ENCODE data around the gene CNNM3.
A peak's percentile ranks its signal among the peaks of the same experiment; 100 is the strongest.
"Not testable (repeated sequence)": the region's sequence is repeated elsewhere in the genome, so short reads cannot be mapped to it uniquely, and the experiment has no call there.

Gene CNNM3

DNA sequence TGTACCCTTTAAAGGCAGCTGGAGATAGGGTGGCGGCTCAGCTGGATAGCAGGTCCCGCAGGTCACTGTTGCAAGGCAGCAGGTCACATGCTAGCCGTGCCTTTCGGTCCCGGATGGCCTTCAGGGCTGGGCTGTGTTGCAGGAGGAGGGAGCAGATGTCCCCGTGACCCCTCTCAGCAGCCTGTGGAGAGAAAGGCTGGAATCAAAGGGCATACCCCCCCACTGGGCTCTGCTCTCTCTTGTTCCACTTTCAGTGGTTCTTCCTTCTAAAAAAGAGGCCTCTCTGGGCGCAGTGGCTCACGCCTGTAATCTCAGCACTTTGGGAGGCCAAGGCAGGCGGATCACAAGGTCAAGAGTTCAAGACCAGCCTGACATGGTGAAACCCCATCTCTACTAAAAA, 32.2 kb downstream of the CNNM3 start:
- Histone ChIP-seq H3K27me3 (ENCODE audit: low read depth, low read length) (no peaks in the 10 kb centered on the region), H3K27ac (ENCODE audit: low read length) (no peak overlapping the region), H3K36me3 (ENCODE audit: control insufficient read depth in 1 of 2, insufficient read depth in 2 of 2, low read length in 2 of 2) (peaks cover 23 to 60% of the 10 kb centered on the region in 2 donors)

DNA sequence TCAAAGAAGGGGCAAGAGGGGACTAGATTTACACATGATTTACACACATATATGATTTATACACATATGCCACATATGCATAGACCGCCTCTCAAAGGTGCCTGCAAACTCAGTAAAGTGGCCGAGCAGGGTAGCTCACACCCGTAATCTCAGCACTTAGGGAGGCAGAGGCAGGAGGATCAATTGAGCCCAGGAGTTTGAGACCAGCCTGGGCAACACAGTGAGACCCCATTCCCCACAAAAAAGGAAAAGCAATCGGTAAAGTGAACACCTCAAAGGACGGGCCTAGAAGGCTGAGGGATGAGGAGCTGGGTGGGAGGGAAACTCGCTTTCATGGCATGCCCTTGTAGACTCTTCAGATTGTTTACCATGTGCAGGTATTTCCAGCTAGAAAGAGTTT, 36.6 kb downstream of the CNNM3 start:
- peaks cover 17 to 53% of the 10 kb centered on the region in 2 donors for H3K36me3 ChIP-seq (ENCODE audit: control insufficient read depth in 1 of 2, insufficient read depth in 2 of 2, low read length in 2 of 2)
- no peak overlapping the region for H3K27ac ChIP-seq (ENCODE audit: low read length)
- peaks cover 9 to 14% of the 10 kb centered on the region in 2 donors for H3K4me1 ChIP-seq (ENCODE audit: control insufficient read depth in 1 of 2, insufficient read depth in 2 of 2, low read length in 2 of 2)
- no peak overlapping the region for H3K4me3 ChIP-seq (ENCODE audit: low read depth in 1 of 2, low read length in 2 of 2)
- H3K27me3 ChIP-seq (ENCODE audit: low read depth, low read length), result no peaks in the 10 kb centered on the region
- no peaks in the 10 kb centered on the region for H3K9me3 ChIP-seq (ENCODE audit: control insufficient read depth in 1 of 2, low read length in 2 of 2)

More for the DNA sequence above, 32.2 kb downstream of the CNNM3 start:
- Histone ChIP-seq H3K4me1 (ENCODE audit: control insufficient read depth in 1 of 2, insufficient read depth in 2 of 2, low read length in 2 of 2) (no peaks in the 10 kb centered on the region), H3K4me3 (ENCODE audit: low read depth in 1 of 2, low read length in 2 of 2) (no peak overlapping the region), H3K9me3 (ENCODE audit: control insufficient read depth in 1 of 2, low read length in 2 of 2) (no peaks in the 10 kb centered on the region)

DNA sequence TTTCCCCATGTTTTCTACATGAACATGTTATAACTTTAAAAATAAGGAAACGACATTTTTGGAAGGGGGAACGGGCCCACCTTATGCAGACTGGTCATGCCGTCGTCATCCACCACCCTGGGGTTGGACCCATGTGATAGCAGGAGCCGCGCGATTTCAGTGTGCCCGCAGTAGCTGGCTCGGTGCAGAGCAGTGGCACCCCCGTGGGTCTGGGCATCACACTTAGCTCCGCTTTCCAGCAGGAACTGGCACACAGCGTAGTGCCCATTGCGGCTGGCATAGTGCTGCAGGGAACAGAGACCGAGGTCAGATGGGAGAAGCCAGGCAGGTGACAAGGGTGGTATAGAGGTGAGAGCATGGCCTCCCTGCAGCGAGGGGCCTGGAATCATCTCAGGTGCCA, 37.3 kb downstream of the CNNM3 start:
- H3K9me3 ChIP-seq (ENCODE audit: control insufficient read depth in 1 of 2, low read length in 2 of 2), result no peaks in the 10 kb centered on the region
- H3K36me3 ChIP-seq (ENCODE audit: control insufficient read depth in 1 of 2, insufficient read depth in 2 of 2, low read length in 2 of 2), result peaks cover 12 to 47% of the 10 kb centered on the region in 2 donors
- peaks cover 9 to 14% of the 10 kb centered on the region in 2 donors for H3K4me1 ChIP-seq (ENCODE audit: control insufficient read depth in 1 of 2, insufficient read depth in 2 of 2, low read length in 2 of 2)

DNA sequence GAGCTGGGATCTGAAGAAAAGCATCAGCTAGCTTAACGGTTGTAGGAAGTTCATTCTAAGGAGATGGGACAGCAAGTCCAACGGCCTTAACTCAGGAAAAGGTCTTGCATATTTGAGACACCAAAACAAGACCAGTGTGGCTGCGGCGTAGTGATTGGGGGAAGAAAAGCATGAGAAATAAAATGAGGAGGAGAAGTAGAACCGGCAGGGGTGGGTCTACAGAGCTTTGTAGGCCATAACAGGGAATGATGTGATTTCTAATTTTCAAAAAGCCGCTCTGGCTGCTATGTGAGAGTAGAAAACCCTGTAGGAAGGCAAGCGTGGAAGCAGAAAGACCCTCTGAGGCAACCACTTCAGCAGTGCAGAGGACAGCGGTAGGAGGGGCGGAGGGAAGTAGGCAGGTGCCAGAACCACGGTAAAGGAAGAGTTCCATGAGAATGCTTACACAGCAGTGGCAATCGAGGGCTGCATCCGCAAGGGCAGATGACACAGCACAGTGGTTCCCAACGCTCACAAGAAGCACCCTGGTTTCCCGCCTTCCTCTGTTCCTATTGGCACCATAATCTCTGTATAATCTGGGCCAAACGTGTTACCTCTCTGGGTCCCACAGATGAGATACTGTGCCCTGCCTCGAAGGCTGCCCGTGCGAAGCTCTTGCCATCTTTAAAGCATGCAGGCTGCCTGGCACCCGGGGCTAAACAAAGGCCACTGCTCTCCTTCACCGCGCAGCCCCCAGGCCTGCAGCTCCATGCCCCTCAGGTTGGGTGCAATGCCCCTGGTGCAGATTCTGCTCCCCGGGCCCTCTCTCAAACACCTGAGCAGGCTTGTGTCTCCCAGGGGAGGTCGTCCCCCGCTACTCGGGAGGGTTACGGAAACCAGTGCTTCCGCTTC, 41.0 kb downstream of the CNNM3 start:
- Histone ChIP-seq H3K9me3 (ENCODE audit: control insufficient read depth in 1 of 2, low read length in 2 of 2) (no peaks in the 10 kb centered on the region), H3K27me3 (ENCODE audit: low read depth, low read length) (no peaks in the 10 kb centered on the region), H3K4me1 (ENCODE audit: control insufficient read depth in 1 of 2, insufficient read depth in 2 of 2, low read length in 2 of 2) (peaks cover 9 to 39% of the 10 kb centered on the region in 2 donors), H3K4me3 (ENCODE audit: low read depth in 1 of 2, low read length in 2 of 2) (peak overlapping the region; percentile 74 to 94), H3K36me3 (ENCODE audit: control insufficient read depth in 1 of 2, insufficient read depth in 2 of 2, low read length in 2 of 2) (peaks cover 17 to 35% of the 10 kb centered on the region in 2 donors), H3K27ac (ENCODE audit: low read length) (peak overlapping the region; percentile 23)

More for the DNA sequence above, 37.3 kb downstream of the CNNM3 start:
- Histone ChIP-seq H3K4me3 (ENCODE audit: low read depth in 1 of 2, low read length in 2 of 2) (no peak overlapping the region), H3K27me3 (ENCODE audit: low read depth, low read length) (no peaks in the 10 kb centered on the region), H3K27ac (ENCODE audit: low read length) (no peak overlapping the region)

DNA sequence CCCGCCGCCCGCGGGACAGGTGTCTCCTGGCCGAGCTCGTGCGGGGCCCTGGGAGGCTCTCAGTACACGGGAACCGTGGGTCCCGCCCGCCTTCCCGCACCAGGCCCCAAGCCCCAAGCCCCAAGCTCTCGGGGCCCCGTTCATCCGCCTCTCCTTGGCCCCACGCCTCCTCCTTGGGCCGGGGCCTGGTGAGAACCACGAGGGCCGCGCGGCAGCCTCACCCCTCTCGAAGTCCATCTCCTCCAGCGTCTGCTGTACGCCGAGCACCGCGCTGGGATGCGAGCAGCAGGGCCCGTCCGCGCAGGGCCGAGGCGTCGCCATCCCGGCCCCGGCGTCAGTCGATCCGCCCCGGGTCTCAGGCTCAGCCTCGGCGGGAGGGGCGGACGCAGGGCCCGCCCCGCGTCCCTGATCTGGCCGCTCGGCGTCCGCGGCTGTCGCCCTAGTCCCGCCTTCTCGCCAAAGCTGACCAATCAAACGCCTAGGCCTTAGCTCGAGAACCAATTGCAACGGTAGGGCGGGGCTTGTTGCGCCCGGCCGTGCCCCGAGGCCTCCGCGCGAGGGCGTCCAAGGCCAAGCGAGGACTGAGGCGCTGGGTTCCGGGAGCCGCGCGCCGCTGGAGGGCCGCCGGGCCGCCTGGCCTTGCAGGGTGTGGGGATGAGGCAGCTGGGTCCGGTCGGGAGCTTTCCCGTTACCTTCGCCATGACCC, 41.8 kb downstream of the CNNM3 start, which contains the start of gene ANKRD39:
TSS of gene ANKRD39 (minus strand) at position 350 of the 706 bp plus-strand sequence. CDS start at position 321, 29 bp downstream.
- peak within 1 kb of the TSS; percentile 74 to 94 for H3K4me3 ChIP-seq (ENCODE audit: low read depth in 1 of 2, low read length in 2 of 2)
- peaks cover 18 to 34% of the 10 kb centered on the region in 2 donors for H3K36me3 ChIP-seq (ENCODE audit: control insufficient read depth in 1 of 2, insufficient read depth in 2 of 2, low read length in 2 of 2)
- peaks cover 9 to 39% of the 10 kb centered on the region in 2 donors for H3K4me1 ChIP-seq (ENCODE audit: control insufficient read depth in 1 of 2, insufficient read depth in 2 of 2, low read length in 2 of 2)
- no peaks in the 10 kb centered on the region for H3K9me3 ChIP-seq (ENCODE audit: control insufficient read depth in 1 of 2, low read length in 2 of 2)
- peak within 1 kb of the TSS; percentile 23 for H3K27ac ChIP-seq (ENCODE audit: low read length)
- no peaks in the 10 kb centered on the region for H3K27me3 ChIP-seq (ENCODE audit: low read depth, low read length)

DNA sequence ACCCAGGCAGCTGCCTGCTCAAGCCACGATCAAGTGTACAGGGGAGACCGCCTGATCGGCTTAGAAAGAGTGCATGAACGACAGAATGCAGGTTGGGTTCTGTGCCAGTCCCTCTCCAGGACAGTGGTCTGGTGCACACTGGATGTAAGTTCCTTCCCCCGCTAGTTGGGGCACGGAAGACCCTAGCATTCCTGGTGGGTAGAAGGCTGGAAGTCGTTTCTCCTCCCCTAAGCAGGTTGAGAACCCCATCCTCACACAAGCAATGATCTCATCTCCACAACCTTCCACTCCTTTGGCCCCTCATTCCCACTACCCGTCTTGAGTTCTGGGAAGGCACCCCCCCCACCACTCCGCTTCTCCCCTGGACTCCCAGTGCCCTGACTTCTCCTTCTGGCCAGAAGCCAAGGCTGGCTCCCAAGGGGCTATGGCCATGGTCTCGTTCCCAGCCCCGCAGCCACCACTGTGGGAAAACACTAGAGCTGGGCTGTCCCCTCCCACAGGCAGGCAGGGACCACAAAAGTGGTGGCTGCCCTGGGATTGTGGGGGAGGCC, 43.1 kb downstream of the CNNM3 start:
- Histone ChIP-seq H3K9me3 (ENCODE audit: control insufficient read depth in 1 of 2, low read length in 2 of 2) (no peaks in the 10 kb centered on the region), H3K36me3 (ENCODE audit: control insufficient read depth in 1 of 2, insufficient read depth in 2 of 2, low read length in 2 of 2) (peaks cover 22 to 34% of the 10 kb centered on the region in 2 donors), H3K27ac (ENCODE audit: low read length) (peak overlapping the region; percentile 41), H3K4me3 (ENCODE audit: low read depth in 1 of 2, low read length in 2 of 2) (peak overlapping the region in 1 of 2 donors; percentile 94), H3K27me3 (ENCODE audit: low read depth, low read length) (no peaks in the 10 kb centered on the region), H3K4me1 (ENCODE audit: control insufficient read depth in 1 of 2, insufficient read depth in 2 of 2, low read length in 2 of 2) (peaks cover 9 to 39% of the 10 kb centered on the region in 2 donors)

DNA sequence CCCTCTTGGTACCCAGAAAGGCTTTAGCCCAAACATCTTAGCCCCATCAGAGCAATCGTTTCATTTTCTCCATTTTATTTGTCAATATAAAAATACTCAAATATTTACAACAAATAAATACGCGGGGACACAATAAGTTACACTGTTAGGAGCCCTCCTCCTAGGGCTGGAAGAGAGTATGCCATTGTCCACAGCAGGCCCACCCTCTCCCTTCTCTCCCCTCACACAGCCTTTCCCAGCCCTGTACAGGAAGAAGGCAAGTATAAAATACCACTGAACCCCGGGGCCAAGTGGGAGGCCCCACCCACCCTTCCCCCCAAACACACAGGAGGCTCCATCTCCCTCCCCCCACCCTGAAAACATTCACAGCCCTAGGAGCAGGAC, 43.6 kb downstream of the CNNM3 start:
- no peaks in the 10 kb centered on the region for H3K9me3 ChIP-seq (ENCODE audit: control insufficient read depth in 1 of 2, low read length in 2 of 2)
- peaks cover 9 to 39% of the 10 kb centered on the region in 2 donors for H3K4me1 ChIP-seq (ENCODE audit: control insufficient read depth in 1 of 2, insufficient read depth in 2 of 2, low read length in 2 of 2)
- peak overlapping the region; percentile 41 for H3K27ac ChIP-seq (ENCODE audit: low read length)

DNA sequence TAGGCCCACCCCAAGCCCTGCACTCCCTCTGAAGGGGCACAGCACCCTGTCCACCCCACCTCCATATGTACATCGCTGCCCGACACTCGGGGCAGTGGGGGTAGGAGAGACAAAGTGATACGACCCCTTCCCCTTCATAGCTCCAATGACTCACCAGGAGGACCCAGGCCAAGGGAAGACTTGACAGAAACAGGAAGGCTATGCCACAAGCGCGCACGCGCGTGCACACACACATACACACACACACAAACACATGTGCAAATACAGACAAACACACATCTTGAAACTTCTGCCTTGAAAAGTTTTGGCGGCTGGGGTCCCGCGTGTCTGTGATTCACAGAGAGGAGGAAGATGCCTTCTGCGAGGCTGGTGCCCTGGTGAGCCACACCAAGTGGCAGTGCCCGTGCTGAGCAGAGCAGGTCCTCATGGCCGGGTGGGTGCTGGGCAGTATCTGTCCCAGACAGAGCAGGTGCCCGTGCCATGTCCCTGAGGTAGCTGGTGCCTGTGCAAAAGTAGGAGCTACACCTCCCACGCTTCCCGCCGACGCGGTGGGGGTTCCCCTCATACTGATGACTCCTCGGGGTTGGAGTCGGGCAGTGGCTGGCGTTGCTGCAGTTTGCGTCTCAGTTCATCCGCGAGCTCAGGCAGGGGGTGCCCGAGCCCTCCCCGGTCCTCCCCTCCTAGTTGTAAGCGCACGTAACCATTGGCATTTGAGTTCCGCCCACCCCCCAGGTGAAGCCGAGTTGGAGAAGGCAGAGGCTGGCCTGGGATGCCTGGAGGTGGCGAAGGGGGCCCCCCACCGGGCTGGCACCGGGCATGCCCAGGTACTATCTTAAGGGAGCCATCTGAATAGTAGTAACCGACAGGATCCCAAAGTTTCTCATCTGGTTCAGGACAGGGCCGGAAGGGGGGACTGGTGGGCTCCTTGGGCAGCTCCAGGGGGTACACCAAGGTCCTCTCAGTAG, 44.3 kb downstream of the CNNM3 start:
- Histone ChIP-seq H3K4me3 (ENCODE audit: low read depth in 1 of 2, low read length in 2 of 2) (no peak overlapping the region), H3K27me3 (ENCODE audit: low read depth, low read length) (no peaks in the 10 kb centered on the region), H3K27ac (ENCODE audit: low read length) (no peak overlapping the region), H3K9me3 (ENCODE audit: control insufficient read depth in 1 of 2, low read length in 2 of 2) (no peaks in the 10 kb centered on the region), H3K36me3 (ENCODE audit: control insufficient read depth in 1 of 2, insufficient read depth in 2 of 2, low read length in 2 of 2) (peaks cover 29 to 44% of the 10 kb centered on the region in 2 donors), H3K4me1 (ENCODE audit: control insufficient read depth in 1 of 2, insufficient read depth in 2 of 2, low read length in 2 of 2) (peaks cover 9 to 40% of the 10 kb centered on the region in 2 donors)

More for the DNA sequence above, 43.6 kb downstream of the CNNM3 start:
- peak overlapping the region in 1 of 2 donors; percentile 94 for H3K4me3 ChIP-seq (ENCODE audit: low read depth in 1 of 2, low read length in 2 of 2)
- H3K27me3 ChIP-seq (ENCODE audit: low read depth, low read length), result no peaks in the 10 kb centered on the region
- peaks cover 26 to 38% of the 10 kb centered on the region in 2 donors for H3K36me3 ChIP-seq (ENCODE audit: control insufficient read depth in 1 of 2, insufficient read depth in 2 of 2, low read length in 2 of 2)

DNA sequence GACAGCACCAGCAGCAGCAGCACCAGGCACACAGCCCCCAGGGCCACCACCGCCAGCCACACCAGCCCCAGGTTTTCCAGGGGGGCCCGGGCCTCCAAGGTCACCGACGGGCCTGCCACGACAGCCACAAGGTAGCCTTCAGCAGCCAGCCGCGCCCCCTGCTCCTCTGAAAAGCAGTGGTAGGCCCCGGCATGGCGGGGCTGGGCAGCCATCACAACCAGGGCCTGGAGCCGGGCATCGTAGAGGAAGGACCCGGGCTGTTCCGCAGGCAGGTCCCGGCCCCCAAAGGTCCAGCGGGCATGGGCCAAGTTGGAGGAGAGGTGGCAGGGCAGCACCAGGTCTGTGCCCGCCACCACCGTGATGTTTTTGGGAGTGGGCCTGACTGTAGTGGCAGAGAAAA, 45.0 kb downstream of the CNNM3 start:
- peaks cover 9 to 47% of the 10 kb centered on the region in 2 donors for H3K4me1 ChIP-seq (ENCODE audit: control insufficient read depth in 1 of 2, insufficient read depth in 2 of 2, low read length in 2 of 2)
- no peak overlapping the region for H3K4me3 ChIP-seq (ENCODE audit: low read depth in 1 of 2, low read length in 2 of 2)
- H3K36me3 ChIP-seq (ENCODE audit: control insufficient read depth in 1 of 2, insufficient read depth in 2 of 2, low read length in 2 of 2), result peaks cover 35 to 51% of the 10 kb centered on the region in 2 donors
- H3K27me3 ChIP-seq (ENCODE audit: low read depth, low read length), result no peaks in the 10 kb centered on the region
- no peaks in the 10 kb centered on the region for H3K9me3 ChIP-seq (ENCODE audit: control insufficient read depth in 1 of 2, low read length in 2 of 2)
- H3K27ac ChIP-seq (ENCODE audit: low read length), result no peak overlapping the region

DNA sequence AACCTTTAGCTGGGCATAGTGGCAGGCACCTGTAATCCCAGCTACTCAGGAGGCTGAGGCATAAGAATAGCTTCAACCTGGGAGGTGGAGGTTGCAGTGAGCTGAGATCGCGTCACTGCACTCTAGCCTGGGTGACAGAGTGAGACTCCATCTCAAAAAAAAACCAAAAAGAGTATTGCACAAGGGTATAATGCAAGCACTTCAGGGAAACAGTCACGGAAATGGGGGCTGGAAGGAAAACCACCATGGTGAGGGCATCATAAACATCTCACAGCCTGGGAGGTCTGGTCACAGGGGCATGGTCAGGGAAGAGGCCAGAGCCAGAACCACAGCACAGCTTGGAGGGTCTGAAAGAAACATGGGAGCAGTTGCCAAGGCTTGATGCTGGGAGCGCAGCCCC, 47.0 kb downstream of the CNNM3 start:
- Histone ChIP-seq H3K4me1 (ENCODE audit: control insufficient read depth in 1 of 2, insufficient read depth in 2 of 2, low read length in 2 of 2) (peaks cover 13 to 53% of the 10 kb centered on the region in 2 donors), H3K36me3 (ENCODE audit: control insufficient read depth in 1 of 2, insufficient read depth in 2 of 2, low read length in 2 of 2) (peaks cover 35 to 58% of the 10 kb centered on the region in 2 donors)
- not testable (repeated sequence) for H3K27me3 ChIP-seq (ENCODE audit: low read depth, low read length); H3K27ac ChIP-seq (ENCODE audit: low read length); H3K9me3 ChIP-seq (ENCODE audit: control insufficient read depth in 1 of 2, low read length in 2 of 2); H3K4me3 ChIP-seq (ENCODE audit: low read depth in 1 of 2, low read length in 2 of 2)

All from muscle layer of duodenum (tissue), 2 donors.